ENCODE measurements around the gene GTF3C2. TPM values are rescaled to one million over a fixed set of nuclear protein-coding genes. Genes with fewer than 3 reads are reported as not detected.
A peak's percentile ranks its signal among the peaks of the same experiment; 100 is the strongest.
"Not testable (repeated sequence)": the region's sequence is repeated elsewhere in the genome, so short reads cannot be mapped to it uniquely, and the experiment has no call there.

Gene GTF3C2
- total RNA-seq, 2 experiments from 2014 or later, result 54.3 to 59.0 TPM

- H3K27me3 Mint-ChIP-seq, result no peaks in the 10 kb centered on the region
- H3K27ac Mint-ChIP-seq, result no peak overlapping the region
- no peaks in the 10 kb centered on the region for H3K9me3 Mint-ChIP-seq
- CTCF ChIA-PET, result interaction anchor here (1.2 to 1.7 kb wide), 3 partner anchors 13 to 47 kb away, joined by 3 to 5 read pairs (median 3); no protein-coding TSS in a partner anchor
- H3K4me3 Mint-ChIP-seq, result no peak overlapping the region
- H3K4me1 Mint-ChIP-seq, result peaks cover 14% of the 10 kb centered on the region
- POLR2A ChIA-PET, result no interaction called here
- peaks cover 30% of the 10 kb centered on the region for H3K36me3 Mint-ChIP-seq (ENCODE audit: low read depth)
- DNase-seq, result no peak
Observed at GRCh38 chr2:27363933-27364332, 7.4 kb upstream of the GTF3C2 start.

- Mint-ChIP-seq H3K9me3 (no peaks in the 10 kb centered on the region), H3K27ac (no peak overlapping the region), H3K4me3 (no peak overlapping the region), H3K4me1 (peaks cover 14% of the 10 kb centered on the region), H3K36me3 (ENCODE audit: low read depth) (peaks cover 26% of the 10 kb centered on the region), H3K27me3 (no peaks in the 10 kb centered on the region)
- no peak for DNase-seq
- ChIA-PET CTCF (interaction anchor here (1.0 to 1.7 kb wide), 3 partner anchors 11 to 48 kb away, joined by 3 to 5 read pairs (median 3); no protein-coding TSS in a partner anchor), POLR2A (interaction anchor here (0.7 kb wide), 1 partner anchor 238 kb away, joined by 16 read pairs; no protein-coding TSS in a partner anchor)
Observed at GRCh38 chr2:27362678-27363420, 6.3 kb upstream of the GTF3C2 start.

DNA sequence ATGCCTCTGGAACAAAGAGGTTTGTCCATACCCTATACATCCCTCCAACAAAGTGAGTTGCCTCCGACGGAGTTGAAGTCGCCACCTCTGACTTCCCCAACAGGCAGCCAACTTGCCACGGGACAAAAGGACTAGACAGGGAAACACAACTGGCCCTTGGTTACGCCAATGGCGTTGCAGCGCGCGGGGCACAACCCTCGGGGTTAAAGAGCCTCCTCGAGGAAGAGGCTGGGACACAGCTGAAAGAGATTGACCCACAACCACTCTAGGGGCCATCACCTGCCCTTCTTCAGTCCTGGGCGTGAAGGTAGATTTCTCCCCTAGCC is 545 bp downstream of the GTF3C2 start:
- POLR2A ChIA-PET, result interaction anchor here (0.7 to 1.4 kb wide), 2 partner anchors 14 to 17 kb away, joined by 3 read pairs; partner anchors contain the start of gene EIF2B4
- Mint-ChIP-seq H3K9me3 (no peaks in the 10 kb centered on the region), H3K36me3 (ENCODE audit: low read depth) (peaks cover 2% of the 10 kb centered on the region), H3K4me3 (peak overlapping the region; percentile 94), H3K27me3 (no peaks in the 10 kb centered on the region), H3K27ac (peak overlapping the region; percentile 99), H3K4me1 (peaks cover 54% of the 10 kb centered on the region)
- CTCF ChIA-PET, result interaction anchor here (0.6 to 2.6 kb wide), 4 partner anchors 13 to 328 kb away, joined by 3 to 15 read pairs (median 3); partner anchors contain the start of genes EIF2B4 and NRBP1
- DNase-seq, result peak; percentile 64

DNA sequence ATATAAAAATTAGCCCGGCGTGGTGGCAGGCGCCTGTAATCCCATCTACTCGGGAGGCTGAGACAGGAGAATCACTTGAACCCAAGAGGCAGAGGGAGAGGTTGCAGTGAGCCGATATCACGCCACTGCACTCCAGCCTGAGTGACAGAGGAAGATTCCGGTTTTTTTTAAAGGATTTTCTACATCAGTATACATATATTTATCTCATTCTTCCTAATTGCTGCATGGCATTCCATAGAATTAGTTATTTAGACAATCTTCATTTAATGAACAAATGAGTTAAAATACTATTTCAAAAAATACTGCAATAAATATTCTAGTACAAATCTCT is 2.0 kb downstream of the GTF3C2 start:
- H3K36me3 Mint-ChIP-seq (ENCODE audit: low read depth), result peaks cover 5% of the 10 kb centered on the region
- DNase-seq, result no peak
- H3K4me1 Mint-ChIP-seq, result peaks cover 58% of the 10 kb centered on the region
- ChIA-PET POLR2A (interaction anchor here (0.6 kb wide), 1 partner anchor 11 kb away, joined by 3 read pairs; no protein-coding TSS in a partner anchor), CTCF (interaction anchor here (0.7 to 1.5 kb wide), 3 partner anchors 10 to 30 kb away, joined by 3 to 8 read pairs (median 3); no protein-coding TSS in a partner anchor)
- no peaks in the 10 kb centered on the region for H3K9me3 Mint-ChIP-seq
- peak overlapping the region; percentile 94 for H3K4me3 Mint-ChIP-seq
- no peaks in the 10 kb centered on the region for H3K27me3 Mint-ChIP-seq
- no peak overlapping the region for H3K27ac Mint-ChIP-seq

- DNase-seq, result no peak
- peak overlapping the region; percentile 39 for H3K4me3 Mint-ChIP-seq
- H3K36me3 Mint-ChIP-seq (ENCODE audit: low read depth), result peaks cover 7% of the 10 kb centered on the region
- H3K27ac Mint-ChIP-seq, result no peak overlapping the region
- ChIA-PET CTCF (interaction anchor here (0.6 to 2.1 kb wide), 4 partner anchors 10 to 16 kb away, joined by 3 to 8 read pairs (median 6); partner anchors contain the start of genes EIF2B4 and SNX17), POLR2A (interaction anchor here (0.6 kb wide), 1 partner anchor 10 kb away, joined by 3 read pairs; no protein-coding TSS in a partner anchor)
- H3K4me1 Mint-ChIP-seq, result peaks cover 58% of the 10 kb centered on the region
- no peaks in the 10 kb centered on the region for H3K9me3 Mint-ChIP-seq
- no peaks in the 10 kb centered on the region for H3K27me3 Mint-ChIP-seq
Observed at GRCh38 chr2:27353762-27354596, 2.6 kb downstream of the GTF3C2 start.

DNA sequence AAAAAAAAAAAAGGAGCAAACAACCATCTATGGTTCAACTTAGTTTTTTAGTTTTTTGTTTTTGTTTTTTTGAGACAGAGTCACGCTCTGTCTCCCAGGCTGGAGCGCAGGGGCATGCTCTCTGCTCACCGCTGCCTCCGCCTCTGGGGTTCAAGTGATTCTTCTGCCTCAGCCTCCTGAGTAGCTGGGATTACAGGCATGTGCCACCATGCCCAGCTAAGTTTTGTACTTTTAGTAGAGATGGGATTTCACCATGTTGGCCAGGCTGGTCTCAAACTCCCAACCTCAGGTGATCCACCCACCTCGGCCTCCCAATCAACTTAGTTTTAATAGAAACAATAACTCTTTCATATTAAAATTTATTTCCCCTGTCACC is 3.2 kb downstream of the GTF3C2 start:
- H3K27me3 Mint-ChIP-seq; H3K9me3 Mint-ChIP-seq; POLR2A ChIA-PET; H3K4me3 Mint-ChIP-seq; DNase-seq; H3K27ac Mint-ChIP-seq; H3K36me3 Mint-ChIP-seq (ENCODE audit: low read depth): not testable (repeated sequence)
- CTCF ChIA-PET, result interaction anchor here (0.6 to 2.1 kb wide), 3 partner anchors 9 to 16 kb away, joined by 4 to 8 read pairs (median 7); partner anchors contain the start of genes EIF2B4 and SNX17
- H3K4me1 Mint-ChIP-seq, result peaks cover 54% of the 10 kb centered on the region

GRCh38 chr2:27351802-27352598 is 4.6 kb downstream of the GTF3C2 start:
- H3K9me3 Mint-ChIP-seq, result no peaks in the 10 kb centered on the region
- DNase-seq, result peak; percentile 19
- H3K27me3 Mint-ChIP-seq, result no peaks in the 10 kb centered on the region
- POLR2A ChIA-PET, result no interaction called here
- peaks cover 10% of the 10 kb centered on the region for H3K36me3 Mint-ChIP-seq (ENCODE audit: low read depth)
- H3K4me1 Mint-ChIP-seq, result peaks cover 45% of the 10 kb centered on the region
- no peak overlapping the region for H3K4me3 Mint-ChIP-seq
- CTCF ChIA-PET, result interaction anchor here (0.8 to 2.1 kb wide), 5 partner anchors 8 to 19 kb away, joined by 3 to 7 read pairs (median 3); partner anchors contain the start of genes EIF2B4 and SNX17
- H3K27ac Mint-ChIP-seq, result peak overlapping the region; percentile 34

DNA sequence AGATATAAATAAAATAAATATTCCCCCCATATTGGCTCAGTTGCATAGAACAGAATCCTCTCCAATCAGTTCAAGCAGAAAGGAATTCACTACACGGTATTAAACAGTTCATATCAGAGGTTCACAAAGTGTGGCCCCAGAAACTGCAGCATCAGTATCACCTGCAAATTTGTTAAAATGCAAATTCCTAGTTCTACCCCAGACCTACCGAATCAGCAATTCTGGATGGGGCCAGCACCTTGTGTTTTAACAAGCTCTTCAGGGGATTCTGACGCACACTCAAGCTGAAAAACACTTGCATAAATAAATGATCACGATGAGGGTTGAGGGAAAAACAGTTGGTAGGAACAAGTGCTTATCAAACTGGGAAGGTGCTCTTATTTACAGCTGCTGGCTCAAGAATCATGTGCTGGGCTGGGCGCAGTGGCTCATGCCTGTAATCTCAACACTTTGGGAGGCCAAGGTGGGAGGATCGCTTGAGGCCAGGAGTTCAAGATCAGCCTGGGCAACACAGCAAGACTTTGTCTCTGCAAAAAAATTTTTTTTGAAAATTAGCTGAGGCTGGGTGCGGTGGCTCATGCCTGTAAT is 6.4 kb downstream of the GTF3C2 start:
- Mint-ChIP-seq H3K4me3 (no peak overlapping the region), H3K9me3 (no peaks in the 10 kb centered on the region), H3K36me3 (ENCODE audit: low read depth) (peaks cover 10% of the 10 kb centered on the region), H3K27me3 (no peaks in the 10 kb centered on the region), H3K27ac (no peak overlapping the region), H3K4me1 (peaks cover 34% of the 10 kb centered on the region)
- ChIA-PET POLR2A (no interaction called here), CTCF (interaction anchor here (0.7 to 1.4 kb wide), 4 partner anchors 10 to 263 kb away, joined by 3 to 4 read pairs (median 4); no protein-coding TSS in a partner anchor)
- no peak for DNase-seq

DNA sequence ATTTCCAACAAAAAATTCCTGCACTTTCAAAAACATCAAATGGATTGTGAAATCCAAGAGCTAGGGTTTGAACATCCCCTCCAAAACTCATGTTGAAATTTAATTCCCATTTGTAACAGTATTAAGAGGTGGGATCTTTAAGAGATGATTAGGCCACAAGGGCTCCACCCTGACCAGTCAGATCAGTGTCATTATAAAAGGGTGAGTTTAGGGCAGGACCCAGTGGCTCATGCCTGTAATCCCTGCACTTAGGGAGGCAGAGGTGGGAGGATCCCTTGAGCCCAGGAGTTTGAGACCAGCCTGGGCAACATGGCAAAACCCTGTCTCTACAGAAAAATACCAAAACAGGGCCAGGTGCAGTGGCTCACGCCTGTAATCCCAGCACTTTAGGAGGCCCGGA is 8.9 kb downstream of the GTF3C2 start:
- no peak for DNase-seq
- CTCF ChIA-PET, result interaction anchor here (1.5 kb wide), 1 partner anchor 24 kb away, joined by 5 read pairs; the partner anchor contains the start of gene MPV17
- Mint-ChIP-seq H3K36me3 (ENCODE audit: low read depth) (peaks cover 10% of the 10 kb centered on the region), H3K4me3 (no peak overlapping the region), H3K27me3 (no peaks in the 10 kb centered on the region), H3K4me1 (peaks cover 21% of the 10 kb centered on the region), H3K27ac (no peak overlapping the region), H3K9me3 (no peaks in the 10 kb centered on the region)
- POLR2A ChIA-PET, result no interaction called here

- Mint-ChIP-seq H3K36me3 (ENCODE audit: low read depth) (peaks cover 36% of the 10 kb centered on the region), H3K27ac (no peak overlapping the region), H3K4me1 (no peaks in the 10 kb centered on the region), H3K4me3 (no peak overlapping the region), H3K9me3 (no peaks in the 10 kb centered on the region), H3K27me3 (no peaks in the 10 kb centered on the region)
- no peak for DNase-seq
- POLR2A ChIA-PET, result no interaction called here
- CTCF ChIA-PET, result interaction anchor here (0.7 to 1.1 kb wide), 2 partner anchors 15 to 354 kb away, joined by 3 to 4 read pairs; no protein-coding TSS in a partner anchor
Observed at GRCh38 chr2:27336173-27336572, 20.4 kb downstream of the GTF3C2 start.

- Mint-ChIP-seq H3K9me3 (no peaks in the 10 kb centered on the region), H3K4me3 (no peak overlapping the region), H3K27ac (no peak overlapping the region), H3K27me3 (no peaks in the 10 kb centered on the region), H3K36me3 (ENCODE audit: low read depth) (peaks cover 35% of the 10 kb centered on the region), H3K4me1 (no peaks in the 10 kb centered on the region)
- no peak for DNase-seq
- POLR2A ChIA-PET, result no interaction called here
- CTCF ChIA-PET, result interaction anchor here (1.2 kb wide), 1 partner anchor 24 kb away, joined by 4 read pairs; no protein-coding TSS in a partner anchor
Observed at GRCh38 chr2:27335311-27335710, 21.3 kb downstream of the GTF3C2 start.

- H3K27me3 Mint-ChIP-seq, result no peaks in the 10 kb centered on the region
- peak overlapping the region; percentile 38 for H3K4me3 Mint-ChIP-seq
- no peak for DNase-seq
- POLR2A ChIA-PET, result no interaction called here
- no peak overlapping the region for H3K27ac Mint-ChIP-seq
- peaks cover 23% of the 10 kb centered on the region for H3K4me1 Mint-ChIP-seq
- peaks cover 32% of the 10 kb centered on the region for H3K36me3 Mint-ChIP-seq (ENCODE audit: low read depth)
- H3K9me3 Mint-ChIP-seq, result no peaks in the 10 kb centered on the region
- CTCF ChIA-PET, result interaction anchor here (0.6 to 1.5 kb wide), 4 partner anchors 21 to 359 kb away, joined by 3 to 4 read pairs (median 3); no protein-coding TSS in a partner anchor
Observed at GRCh38 chr2:27324720-27325119, 31.8 kb downstream of the GTF3C2 start.

Measured in activated CD4-positive, alpha-beta T cell treated with anti-CD3 and anti-CD28 coated beads, Interleukin-2, amount 10 ng/mL, durations not matched to agents 7 days and 5 days (primary cell).